ENCODE measurements around the gene QPCT. TPM values are rescaled to one million over a fixed set of nuclear protein-coding genes. Genes with fewer than 3 reads are reported as not detected.

Gene QPCT
- total RNA-seq, 1 experiment from 2014 or later: 13.6 TPM

- TF ChIP-seq E2F1 (CRISPR knock-in tag; IDR thresholded peaks at IDR 0.05): no peak
These were observed 43.6 kb downstream of the QPCT start (continued) for GRCh38 chr2:37388074-37388473.

- ATAC-seq: no peak
- Mint-ChIP-seq H3K27me3 (ENCODE audit: low read depth) (no peaks in the 10 kb centered on the region), H3K4me1 (no peaks in the 10 kb centered on the region; the same call in 1 of the 2 replicates)
These were observed 45.0 kb downstream of the QPCT start for GRCh38 chr2:37389395-37389794.

GRCh38 chr2:37389989-37390765 is 45.7 kb downstream of the QPCT start:
- Mint-ChIP-seq H3K4me3 (no peak overlapping the region), H3K36me3 (no peaks in the 10 kb centered on the region), H3K9me3 (peaks cover 12% of the 10 kb centered on the region), H3K27me3 (ENCODE audit: low read depth) (no peaks in the 10 kb centered on the region), H3K4me1 (no peaks in the 10 kb centered on the region; the same call in 1 of the 2 replicates), H3K27ac (peak overlapping the region; percentile 85)
- ChIA-PET CTCF (interaction anchor here (0.6 to 2.1 kb wide), 7 partner anchors 14 to 490 kb away, joined by 3 to 11 read pairs (median 4); no protein-coding TSS in a partner anchor), POLR2A (interaction anchor here (0.6 kb wide), 1 partner anchor 49 kb away, joined by 3 read pairs; no protein-coding TSS in a partner anchor)
- peak; percentile 93 for ATAC-seq
- no peak for DNase-seq (ENCODE audit: low spot score)
- TF ChIP-seq ZNF425 (CRISPR knock-in tag; conservative IDR thresholded peaks at IDR 0.05): no peak
- TF ChIP-seq NFATC4 (CRISPR knock-in tag; IDR thresholded peaks at IDR 0.05): no peak
- no peak for TF ChIP-seq ZNF219 (CRISPR knock-in tag; IDR thresholded peaks at IDR 0.05; ENCODE audit: borderline replicate concordance)
- TF ChIP-seq CREB1 (CRISPR knock-in tag; IDR thresholded peaks at IDR 0.05): no peak
- TF ChIP-seq MAX (CRISPR knock-in tag; IDR thresholded peaks at IDR 0.05): 0 out of 2 replicates have a peak, but pooled peaks have one; percentile 1
- no peak for TF ChIP-seq CREM (CRISPR knock-in tag; IDR thresholded peaks at IDR 0.05)
- no peak for TF ChIP-seq ZNF121 (CRISPR knock-in tag; IDR thresholded peaks at IDR 0.05)
- TF ChIP-seq SOX15 (CRISPR knock-in tag; IDR thresholded peaks at IDR 0.05): no peak
- no peak for TF ChIP-seq GABPB1 (CRISPR knock-in tag; IDR thresholded peaks at IDR 0.05)
- peak; percentile 30; the same call in 1 of the 2 replicates for TF ChIP-seq ZNF423 (CRISPR knock-in tag; IDR thresholded peaks at IDR 0.05)
- no peak for TF ChIP-seq USF1 (CRISPR knock-in tag; IDR thresholded peaks at IDR 0.05)
- no peak for TF ChIP-seq TEAD1 (CRISPR knock-in tag; IDR thresholded peaks at IDR 0.05)
- no peak for TF ChIP-seq CTCF (IDR thresholded peaks at IDR 0.05)
- peak; percentile 31; the same call in 1 of the 2 replicates for TF ChIP-seq ETV6 (CRISPR knock-in tag; IDR thresholded peaks at IDR 0.05)
- no peak for TF ChIP-seq HMGA2 (CRISPR knock-in tag; IDR thresholded peaks at IDR 0.05)
- TF ChIP-seq MYBL2 (CRISPR knock-in tag; IDR thresholded peaks at IDR 0.05): 0 out of 2 replicates have a peak, but pooled peaks have one; percentile 13
- TF ChIP-seq ZNF416 (CRISPR knock-in tag; IDR thresholded peaks at IDR 0.05): no peak
- 0 out of 2 replicates have a peak, but pooled peaks have one; percentile 16 for TF ChIP-seq AFF4 (CRISPR knock-in tag; IDR thresholded peaks at IDR 0.05; ENCODE audit: borderline replicate concordance)
- no peak for TF ChIP-seq E2F1 (CRISPR knock-in tag; IDR thresholded peaks at IDR 0.05)

More at GRCh38 chr2:37389395-37389794, 45.0 kb downstream of the QPCT start:
- H3K9me3 Mint-ChIP-seq: peaks cover 12% of the 10 kb centered on the region
- H3K4me3 Mint-ChIP-seq: no peak overlapping the region
- H3K36me3 Mint-ChIP-seq: no peaks in the 10 kb centered on the region
- ChIA-PET POLR2A (no interaction called here), CTCF (interaction anchor here (1.2 to 2.1 kb wide), 3 partner anchors 13 to 488 kb away, joined by 3 to 11 read pairs (median 9); no protein-coding TSS in a partner anchor)
- TF ChIP-seq RORB (CRISPR knock-in tag; IDR thresholded peaks at IDR 0.05): no peak
- TF ChIP-seq MAX (CRISPR knock-in tag; IDR thresholded peaks at IDR 0.05): 0 out of 2 replicates have a peak, but pooled peaks have one; percentile 10
- no peak overlapping the region; the same call in 1 of the 2 replicates for H3K27ac Mint-ChIP-seq
- DNase-seq (ENCODE audit: low spot score): no peak
